Measurements from ENCODE around the gene IGFN1.

The IGFN1 gene

GRCh38 chr1:201268604-201269151 is 78.1 kb downstream of the IGFN1 start:
- peak; percentile 24 for DNase-seq

GRCh38 chr1:201269281-201269680 is 78.7 kb downstream of the IGFN1 start:
- DNase-seq, result no peak

- no peak for DNase-seq
Measured at GRCh38 chr1:201269900-201270410, 79.3 kb downstream of the IGFN1 start.

- no peak for DNase-seq
Measured at GRCh38 chr1:201270616-201271390, 80.2 kb downstream of the IGFN1 start.

GRCh38 chr1:201272799-201273198 is 82.2 kb downstream of the IGFN1 start:
- no peak for DNase-seq

- DNase-seq, result no peak
Measured at GRCh38 chr1:201274616-201275252, 84.1 kb downstream of the IGFN1 start.

- no peak for DNase-seq
Measured at GRCh38 chr1:201275253-201275666, 84.6 kb downstream of the IGFN1 start.

GRCh38 chr1:201276891-201277290 is 86.3 kb downstream of the IGFN1 start:
- no peak for DNase-seq

- no peak for DNase-seq
Measured at GRCh38 chr1:201277441-201277840, 86.8 kb downstream of the IGFN1 start.

All from activated CD8-positive, alpha-beta memory T cell treated with anti-CD3 and anti-CD28 coated beads for 24 hours (primary cell).